SK-N-SH (cell line): ENCODE measurements around the gene CNRIP1. TPM values are rescaled to one million over a fixed set of nuclear protein-coding genes. Genes with fewer than 3 reads are reported as not detected.

Experiments used
- CTCF ChIA-PET: fragments of 300-600, 350-600 bp; formaldehyde crosslinking; extraction: SDS; loops from one replicate; lab custom pipeline; 2021; lab: Yijun Ruan, JAX
- POLR2A ChIA-PET: fragments of 350-600 bp; sonication (Branson Sonifier 250); formaldehyde crosslinking; extraction: SDS; loops from one replicate; lab custom pipeline; 2020; ENCODE audit warnings: antibody characterized with exemption, inconsistent platforms; lab: Yijun Ruan, JAX
- DNase-seq: peaks from one replicate; pipeline ENCODE4 v3.0.0; 2012
- H2AFZ ChIP-seq: fragments of 200-600 bp; sonication (generic); 2 replicates; pipeline ENCODE4 v1.8.1; 2016; ENCODE audit warnings: antibody characterized with exemption, mild to moderate bottlenecking, low read depth
- H3F3A ChIP-seq: fragments of 200-600 bp; sonication (generic); replicated peaks from 2 replicates; pipeline ENCODE3; 2016; ENCODE audit warnings: antibody characterized with exemption, mild to moderate bottlenecking; ENCODE audit not compliant: insufficient read depth
- H3K27ac ChIP-seq, 2 experiments: fragments of 200-500 bp in 1 of 2; fragments of 200-600 bp in 1 of 2; sonication (Bioruptor generic) in 1 of 2; sonication (generic), shearing (Covaris generic) in 1 of 2; 2 replicates each; pipeline versions ENCODE4 v1.5.1 to v1.6.1; 2014 to 2016; ENCODE audit warnings: low read depth in 2 of 2, inconsistent platforms in 1 of 2, low read length in 1 of 2, mild to moderate bottlenecking in 1 of 2, mixed read lengths in 1 of 2
- H3K27me3 ChIP-seq: fragments of 200-600 bp; sonication (generic), shearing (Covaris generic); 2 replicates; pipeline ENCODE4 v1.6.1; 2016; ENCODE audit warnings: mixed run types; ENCODE audit not compliant: insufficient read depth
- H3K36me3 ChIP-seq, 2 experiments: fragments of 200-500 bp in 1 of 2; fragments of 200-600 bp in 1 of 2; sonication (Bioruptor generic) in 1 of 2; sonication (generic) in 1 of 2; replicated peaks in 1 of 2; 2 replicates each; pipeline versions ENCODE3 to v1.5.1; 2014 to 2016; ENCODE audit warnings: low read length in 1 of 2, mild to moderate bottlenecking in 1 of 2; ENCODE audit not compliant: insufficient read depth in 2 of 2, control insufficient read depth in 1 of 2
- H3K4me1 ChIP-seq, 2 experiments: fragments of 200-500 bp in 1 of 2; fragments of 200-600 bp in 1 of 2; sonication (Bioruptor generic) in 1 of 2; sonication (generic), shearing (Covaris generic) in 1 of 2; 2 replicates each; pipeline versions ENCODE4 v1.5.1 to v1.6.1; 2014 to 2016; ENCODE audit warnings: low read depth in 1 of 2, low read length in 1 of 2, mixed run types in 1 of 2; ENCODE audit not compliant: insufficient read depth in 2 of 2, control insufficient read depth in 1 of 2
- H3K4me2 ChIP-seq: fragments of 200-600 bp; sonication (generic), shearing (Covaris generic); 2 replicates; pipeline ENCODE4 v1.6.1; 2017; ENCODE audit warnings: mixed run types
- H3K4me3 ChIP-seq, 2 experiments: fragments of 200-500 bp in 1 of 2; fragments of 200-600 bp in 1 of 2; sonication (Bioruptor generic) in 1 of 2; sonication (generic), shearing (Covaris generic) in 1 of 2; 2 replicates each; pipeline versions ENCODE4 v1.5.1 to v1.8.1; 2014 to 2016; ENCODE audit warnings: low read depth in 2 of 2, inconsistent platforms in 1 of 2, low read length in 1 of 2, mild to moderate bottlenecking in 1 of 2, mixed read lengths in 1 of 2, moderate library complexity in 1 of 2
- H3K79me2 ChIP-seq: fragments of 200-600 bp; sonication (generic); 2 replicates; pipeline ENCODE4 v1.8.1; 2017; ENCODE audit warnings: mild to moderate bottlenecking; ENCODE audit not compliant: insufficient read depth
- H3K9ac ChIP-seq: fragments of 200-600 bp; sonication (generic); 2 replicates; pipeline ENCODE4 v1.6.1; 2017; ENCODE audit warnings: mixed run types
- H3K9me2 ChIP-seq: fragments of 200-600 bp; sonication (generic); 2 replicates; pipeline ENCODE4 v1.6.1; 2017; ENCODE audit warnings: mixed run types
- H3K9me3 ChIP-seq: fragments of 200-600 bp; sonication (generic); 2 replicates; pipeline ENCODE4 v1.6.1; 2017; ENCODE audit warnings: mixed run types, mild to moderate bottlenecking, moderate library complexity
- H4K20me1 ChIP-seq: fragments of 200-600 bp; sonication (generic); 2 replicates; pipeline ENCODE4 v1.6.1; 2017; ENCODE audit warnings: mild to moderate bottlenecking, mixed run types; ENCODE audit not compliant: insufficient read depth
- ELF1 ChIP-seq: IDR thresholded peaks from 2 replicates; pipeline ENCODE4 v1.4.0; 2012
- EP300 ChIP-seq, 2 experiments: IDR thresholded peaks; 2 replicates each; pipeline versions ENCODE4 v1.4.0 to v1.6.1; 2012; ENCODE audit warnings: borderline replicate concordance in 1 of 2, low read depth in 1 of 2, low read length in 1 of 2
- EZH2phosphoT487 ChIP-seq: fragments of 200-600 bp; sonication (generic); IDR thresholded peaks from 2 replicates; pipeline ENCODE4 v1.6.1; 2017; ENCODE audit warnings: low read depth, mixed run types, mild to moderate bottlenecking, antibody characterized with exemption, moderate library complexity, borderline replicate concordance
- GATA2 ChIP-seq: sonication (generic); formaldehyde crosslinking; IDR thresholded peaks from 2 replicates; pipeline ENCODE4 v1.5.0; 2020; ENCODE audit warnings: mild to moderate bottlenecking, missing genetic modification reagents
- JUND ChIP-seq: IDR thresholded peaks from 2 replicates; pipeline ENCODE4 v1.4.0; 2012
- NRF1 ChIP-seq: IDR thresholded peaks from 2 replicates; pipeline ENCODE4 v1.6.1; 2012; ENCODE audit warnings: low read depth, mild to moderate bottlenecking, low read length
- POLR2AphosphoS5 ChIP-seq: IDR thresholded peaks from 2 replicates; pipeline ENCODE4 v1.6.1; 2012; ENCODE audit warnings: low read depth, low read length
- RAD21 ChIP-seq: IDR thresholded peaks from 2 replicates; pipeline ENCODE4 v1.6.1; 2012; ENCODE audit warnings: mild to moderate bottlenecking, low read length
- RCOR1 ChIP-seq: fragments of 150-350 bp; IDR thresholded peaks from 2 replicates; pipeline ENCODE4 v1.6.1; 2017; ENCODE audit warnings: antibody characterized with exemption, low read length
- TEAD4 ChIP-seq: IDR thresholded peaks from 2 replicates; pipeline ENCODE4 v1.4.0; 2012; ENCODE audit warnings: mild to moderate bottlenecking, borderline replicate concordance; ENCODE audit not compliant: insufficient read depth
- WGBS: methylation state at CpG from one replicate; pipeline ENCODE4 v1.1.6; 2017; ENCODE audit warnings: low lambda C conversion rate; 5-methylcytosine and 5-hydroxymethylcytosine counted together
- polyA plus RNA-seq, 3 experiments: library from polyadenylated mRNA; depleted of rRNA; stranded (reverse); fragments of >200 nt; gene quantifications; 2 replicates each; pipeline ENCODE4 v1.2.3, GENCODE V29; 2012
- TF ChIP-seq, protein P1 (sequence below): IDR thresholded peaks from 2 replicates; pipeline ENCODE4 v1.6.1; 2012; ENCODE audit warnings: mild to moderate bottlenecking, low read depth, low read length, moderate library complexity
- TF ChIP-seq, protein P2 (sequence below): fragments of 150-350 bp; IDR thresholded peaks from 2 replicates; pipeline ENCODE4 v1.6.1; 2017; ENCODE audit warnings: antibody characterized with exemption, low read length, low read depth, borderline replicate concordance
- TF ChIP-seq, protein P3 (sequence below): IDR thresholded peaks from 2 replicates; pipeline ENCODE4 v1.4.0; 2012; ENCODE audit warnings: low read depth, borderline replicate concordance

Gene CNRIP1
- polyA plus RNA-seq, 1 of the 3 experiments (the other 2 are of a cell fraction) = 55.5 TPM

DNA sequence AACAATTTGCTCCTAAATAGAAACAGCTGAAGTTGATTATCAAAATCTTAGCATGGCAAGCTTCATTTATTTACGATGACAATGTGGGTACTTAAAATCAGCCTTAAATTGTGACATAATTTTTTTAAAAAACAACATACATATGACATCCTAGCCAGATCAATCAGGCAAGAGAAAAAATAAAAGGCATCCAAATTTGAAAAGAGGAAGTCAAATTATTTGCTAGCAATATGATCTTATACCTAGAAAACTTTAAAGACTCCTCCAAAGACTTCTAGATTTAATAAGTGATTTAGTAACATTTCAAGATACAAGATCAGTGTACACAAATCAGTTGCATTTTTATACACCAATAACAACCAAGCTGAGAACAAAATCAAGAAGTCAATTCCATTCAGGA lies 53.1 kb downstream of the CNRIP1 start:
- Histone ChIP-seq H3K4me1 (no peaks in the 10 kb centered on the region), H3F3A (no peaks in the 10 kb centered on the region), H3K9ac (no peak overlapping the region), H3K27ac (no peak overlapping the region), H3K9me3 (no peaks in the 10 kb centered on the region), H3K79me2 (no peaks in the 10 kb centered on the region), H3K4me3 (no peak overlapping the region), H4K20me1 (no peaks in the 10 kb centered on the region), H3K27me3 (no peaks in the 10 kb centered on the region), H2AFZ (no peak overlapping the region), H3K36me3 (peaks cover 0 to 2% of the 10 kb centered on the region in 2 experiments), H3K9me2 (no peaks in the 10 kb centered on the region), H3K4me2 (no peak overlapping the region)
- ChIA-PET CTCF (interaction anchor here (0.9 to 1.3 kb wide), 2 partner anchors 12 to 145 kb away, joined by 3 to 4 read pairs; no protein-coding TSS in a partner anchor), POLR2A (no interaction called here)
- 86% methylated on average over 1 of the region's 1 CpG for WGBS
- TF ChIP-seq JUND = no peak
- TF ChIP-seq, protein P1, sequence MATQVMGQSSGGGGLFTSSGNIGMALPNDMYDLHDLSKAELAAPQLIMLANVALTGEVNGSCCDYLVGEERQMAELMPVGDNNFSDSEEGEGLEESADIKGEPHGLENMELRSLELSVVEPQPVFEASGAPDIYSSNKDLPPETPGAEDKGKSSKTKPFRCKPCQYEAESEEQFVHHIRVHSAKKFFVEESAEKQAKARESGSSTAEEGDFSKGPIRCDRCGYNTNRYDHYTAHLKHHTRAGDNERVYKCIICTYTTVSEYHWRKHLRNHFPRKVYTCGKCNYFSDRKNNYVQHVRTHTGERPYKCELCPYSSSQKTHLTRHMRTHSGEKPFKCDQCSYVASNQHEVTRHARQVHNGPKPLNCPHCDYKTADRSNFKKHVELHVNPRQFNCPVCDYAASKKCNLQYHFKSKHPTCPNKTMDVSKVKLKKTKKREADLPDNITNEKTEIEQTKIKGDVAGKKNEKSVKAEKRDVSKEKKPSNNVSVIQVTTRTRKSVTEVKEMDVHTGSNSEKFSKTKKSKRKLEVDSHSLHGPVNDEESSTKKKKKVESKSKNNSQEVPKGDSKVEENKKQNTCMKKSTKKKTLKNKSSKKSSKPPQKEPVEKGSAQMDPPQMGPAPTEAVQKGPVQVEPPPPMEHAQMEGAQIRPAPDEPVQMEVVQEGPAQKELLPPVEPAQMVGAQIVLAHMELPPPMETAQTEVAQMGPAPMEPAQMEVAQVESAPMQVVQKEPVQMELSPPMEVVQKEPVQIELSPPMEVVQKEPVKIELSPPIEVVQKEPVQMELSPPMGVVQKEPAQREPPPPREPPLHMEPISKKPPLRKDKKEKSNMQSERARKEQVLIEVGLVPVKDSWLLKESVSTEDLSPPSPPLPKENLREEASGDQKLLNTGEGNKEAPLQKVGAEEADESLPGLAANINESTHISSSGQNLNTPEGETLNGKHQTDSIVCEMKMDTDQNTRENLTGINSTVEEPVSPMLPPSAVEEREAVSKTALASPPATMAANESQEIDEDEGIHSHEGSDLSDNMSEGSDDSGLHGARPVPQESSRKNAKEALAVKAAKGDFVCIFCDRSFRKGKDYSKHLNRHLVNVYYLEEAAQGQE = no peak
- TF ChIP-seq RAD21 = no peak
- TF ChIP-seq, protein P2, sequence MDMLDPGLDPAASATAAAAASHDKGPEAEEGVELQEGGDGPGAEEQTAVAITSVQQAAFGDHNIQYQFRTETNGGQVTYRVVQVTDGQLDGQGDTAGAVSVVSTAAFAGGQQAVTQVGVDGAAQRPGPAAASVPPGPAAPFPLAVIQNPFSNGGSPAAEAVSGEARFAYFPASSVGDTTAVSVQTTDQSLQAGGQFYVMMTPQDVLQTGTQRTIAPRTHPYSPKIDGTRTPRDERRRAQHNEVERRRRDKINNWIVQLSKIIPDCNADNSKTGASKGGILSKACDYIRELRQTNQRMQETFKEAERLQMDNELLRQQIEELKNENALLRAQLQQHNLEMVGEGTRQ = no peak
- no peak for TF ChIP-seq ELF1
- TF ChIP-seq, protein P3, sequence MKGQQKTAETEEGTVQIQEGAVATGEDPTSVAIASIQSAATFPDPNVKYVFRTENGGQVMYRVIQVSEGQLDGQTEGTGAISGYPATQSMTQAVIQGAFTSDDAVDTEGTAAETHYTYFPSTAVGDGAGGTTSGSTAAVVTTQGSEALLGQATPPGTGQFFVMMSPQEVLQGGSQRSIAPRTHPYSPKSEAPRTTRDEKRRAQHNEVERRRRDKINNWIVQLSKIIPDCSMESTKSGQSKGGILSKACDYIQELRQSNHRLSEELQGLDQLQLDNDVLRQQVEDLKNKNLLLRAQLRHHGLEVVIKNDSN = no peak
- TF ChIP-seq NRF1 = no peak
- TF ChIP-seq TEAD4 = no peak
- no peak for TF ChIP-seq POLR2AphosphoS5
- TF ChIP-seq EZH2phosphoT487 = no peak
- TF ChIP-seq GATA2 (CRISPR knock-in tag) = no peak
- no peak for TF ChIP-seq RCOR1
- no peak for TF ChIP-seq EP300 (IDR thresholded peaks at IDR 0.05; ENCODE audit: borderline replicate concordance in 1 of 2, low read depth in 1 of 2, low read length in 1 of 2)
- DNase-seq = no peak
